H9 (cell line): ENCODE data around the gene KLHL22. TPM values are rescaled to one million over a fixed set of nuclear protein-coding genes. Genes with fewer than 3 reads are reported as not detected.
A peak's percentile ranks its signal among the peaks of the same experiment; 100 is the strongest.

Experiments
- DNase-seq: peaks from one replicate; pipeline ENCODE4 v3.0.0-alpha.2; 2017
- H2AFZ ChIP-seq: one replicate; pipeline ENCODE4 v1.6.1; 2013; ENCODE audit warnings: mild to moderate bottlenecking, low read length, control low read depth, moderate library complexity
- H2AK5ac ChIP-seq: 2 replicates; pipeline ENCODE4 v1.6.1; 2013; ENCODE audit warnings: low read length, control low read depth, mixed read lengths; ENCODE audit not compliant: insufficient read length
- H2BK120ac ChIP-seq: one replicate; pipeline ENCODE4 v1.6.1; 2013; ENCODE audit warnings: low read depth, mild to moderate bottlenecking, low read length, control low read depth, inconsistent platforms; ENCODE audit not compliant: poor library complexity, severe bottlenecking
- H2BK12ac ChIP-seq: 2 replicates; pipeline ENCODE4 v1.6.1; 2013; ENCODE audit warnings: low read length, control low read depth, mixed read lengths, low read depth; ENCODE audit not compliant: insufficient read length
- H2BK15ac ChIP-seq: 2 replicates; pipeline ENCODE4 v1.6.1; 2013; ENCODE audit warnings: low read depth, low read length, control low read depth
- H2BK20ac ChIP-seq: one replicate; pipeline ENCODE4 v1.6.1; 2013; ENCODE audit warnings: low read depth, mild to moderate bottlenecking, low read length, control low read depth, inconsistent platforms; ENCODE audit not compliant: poor library complexity, severe bottlenecking
- H2BK5ac ChIP-seq: 2 replicates; pipeline ENCODE4 v1.6.1; 2013; ENCODE audit warnings: low read length, control low read depth, mixed read lengths; ENCODE audit not compliant: insufficient read length
- H3K14ac ChIP-seq: 2 replicates; pipeline ENCODE4 v1.6.1; 2013; ENCODE audit warnings: low read length, control low read depth; ENCODE audit not compliant: insufficient read depth
- H3K18ac ChIP-seq: 2 replicates; pipeline ENCODE4 v1.6.1; 2013; ENCODE audit warnings: low read depth, mild to moderate bottlenecking, mixed read lengths, low read length, control low read depth; ENCODE audit not compliant: insufficient read length
- H3K23ac ChIP-seq: 2 replicates; pipeline ENCODE4 v1.6.1; 2013; ENCODE audit warnings: low read length, control low read depth, mixed read lengths, low read depth; ENCODE audit not compliant: insufficient read length
- H3K23me2 ChIP-seq: 2 replicates; pipeline ENCODE4 v1.6.1; 2013; ENCODE audit warnings: low read depth, mild to moderate bottlenecking, mixed read lengths, low read length, control low read depth; ENCODE audit not compliant: insufficient read length, poor library complexity, severe bottlenecking
- H3K27ac ChIP-seq: 2 replicates; pipeline ENCODE4 v1.5.1; 2013; ENCODE audit warnings: low read length, control low read depth, mixed read lengths, low read depth; ENCODE audit not compliant: insufficient read length
- H3K27me3 ChIP-seq: 2 replicates; pipeline ENCODE4 v1.6.1; 2013; ENCODE audit warnings: low read length, control low read depth, inconsistent platforms; ENCODE audit not compliant: insufficient read depth
- H3K4ac ChIP-seq: 2 replicates; pipeline ENCODE4 v1.6.1; 2013; ENCODE audit warnings: low read depth, mild to moderate bottlenecking, control low read depth, inconsistent platforms, low read length, moderate library complexity
- H3K4me1 ChIP-seq: 2 replicates; pipeline ENCODE4 v1.6.1; 2013; ENCODE audit warnings: low read length, control low read depth, inconsistent platforms; ENCODE audit not compliant: insufficient read depth
- H3K4me2 ChIP-seq: 2 replicates; pipeline ENCODE4 v1.6.1; 2013; ENCODE audit warnings: low read length, control low read depth, mixed read lengths; ENCODE audit not compliant: insufficient read length, insufficient read depth
- H3K56ac ChIP-seq: 2 replicates; pipeline ENCODE4 v1.6.1; 2013; ENCODE audit warnings: low read depth, mild to moderate bottlenecking, mixed read lengths, low read length, control low read depth; ENCODE audit not compliant: insufficient read length
- H3K79me1 ChIP-seq: 2 replicates; pipeline ENCODE4 v1.6.1; 2013; ENCODE audit warnings: low read depth, mild to moderate bottlenecking, moderate library complexity, low read length, control low read depth, inconsistent platforms; ENCODE audit not compliant: insufficient read depth, poor library complexity, severe bottlenecking
- H3K79me2 ChIP-seq: 2 replicates; pipeline ENCODE4 v1.6.1; 2013; ENCODE audit warnings: low read length, control low read depth, inconsistent platforms; ENCODE audit not compliant: insufficient read depth
- H3K9ac ChIP-seq: 2 replicates; pipeline ENCODE4 v1.6.1; 2013; ENCODE audit warnings: low read length, control low read depth, mixed read lengths; ENCODE audit not compliant: insufficient read length; ENCODE audit errors: extremely low read depth
- H3K9me3 ChIP-seq: one replicate; pipeline ENCODE4 v1.6.1; 2013; ENCODE audit warnings: low read depth, low read length, inconsistent platforms; ENCODE audit not compliant: control insufficient read depth
- H3T11ph ChIP-seq: one replicate; pipeline ENCODE4 v1.6.1; 2013; ENCODE audit warnings: mild to moderate bottlenecking, low read length, control low read depth, inconsistent platforms
- H4K20me1 ChIP-seq: one replicate; pipeline ENCODE4 v1.6.1; 2013; ENCODE audit not compliant: control insufficient read depth, insufficient read length, insufficient read depth
- H4K5ac ChIP-seq: 2 replicates; pipeline ENCODE4 v1.6.1; 2013; ENCODE audit warnings: low read depth, mild to moderate bottlenecking, mixed read lengths, low read length, control low read depth; ENCODE audit not compliant: insufficient read length
- H4K8ac ChIP-seq: replicated peaks from 2 replicates; pipeline ENCODE4 v1.6.1; 2013; ENCODE audit warnings: low read length, control low read depth, mixed read lengths, low read depth; ENCODE audit not compliant: insufficient read length
- H4K91ac ChIP-seq: 2 replicates; pipeline ENCODE4 v1.6.1; 2013; ENCODE audit warnings: low read depth, mild to moderate bottlenecking, moderate library complexity, mixed read lengths, low read length, control low read depth; ENCODE audit not compliant: insufficient read length
- H3K27ac Mint-ChIP-seq, 3 experiments: 2 replicates in 2 of 3; 3 replicates in 1 of 3; pipeline ENCODE4 v1.8.0; 2020 to 2021; ENCODE audit warnings: mixed read lengths in 3 of 3, mild to moderate bottlenecking in 1 of 3, moderate library complexity in 1 of 3
- H3K27me3 Mint-ChIP-seq: 2 replicates; pipeline ENCODE4 v1.8.0; 2021; ENCODE audit warnings: low read depth, mild to moderate bottlenecking, moderate library complexity, mixed read lengths
- H3K36me3 Mint-ChIP-seq, 3 experiments: 2 replicates in 2 of 3; 3 replicates in 1 of 3; pipeline ENCODE4 v1.8.0; 2020 to 2021; ENCODE audit warnings: low read depth in 3 of 3, mixed read lengths in 3 of 3; ENCODE audit not compliant: insufficient read depth in 1 of 3
- H3K4me1 Mint-ChIP-seq, 2 experiments: 2 replicates each; pipeline ENCODE4 v1.8.0; 2020; ENCODE audit warnings: mixed read lengths in 2 of 2
- H3K4me3 Mint-ChIP-seq, 2 experiments: 2 replicates in 1 of 2; 3 replicates in 1 of 2; pipeline ENCODE4 v1.8.0; 2020 to 2021; ENCODE audit warnings: mild to moderate bottlenecking in 2 of 2, mixed read lengths in 2 of 2, moderate library complexity in 1 of 2
- H3K9me3 Mint-ChIP-seq, 2 experiments: 2 replicates in 1 of 2; 3 replicates in 1 of 2; pipeline ENCODE4 v1.8.0; 2020; ENCODE audit warnings: mild to moderate bottlenecking in 2 of 2, mixed read lengths in 2 of 2, moderate library complexity in 1 of 2
- CTCF ChIP-seq: fragments of 200-600 bp; sonication (generic); conservative IDR thresholded peaks from 3 replicates; pipeline ENCODE4 v1.8.0; 2021; ENCODE audit warnings: antibody characterized with exemption, mild to moderate bottlenecking
- WGBS: extraction: QIAGEN DNeasy Blood & Tissue Kit; methylation state at CpG from one replicate; pipeline ENCODE4 v1.1.7; 2013; ENCODE audit warnings: missing lambda C conversion rate, low lambda C conversion rate, mixed read lengths; ENCODE audit not compliant: insufficient read length; ENCODE audit errors: extremely low coverage; 5-methylcytosine and 5-hydroxymethylcytosine counted together
- total RNA-seq: library from RNA; stranded (reverse); gene quantifications from 2 replicates; pipeline ENCODE4 v1.2.1, GENCODE V29; 2021

Gene KLHL22
- total RNA-seq, 1 experiment from 2014 or later: 11.9 TPM

GRCh38 chr22:20530368-20531153 is 35.0 kb upstream of the KLHL22 start:
- Histone ChIP-seq H3K18ac (no peak overlapping the region), H3K79me2 (no peaks in the 10 kb centered on the region; the same call in 1 of the 2 replicates), H2BK120ac (no peak overlapping the region), H2BK15ac (no peak overlapping the region), H2BK12ac (no peak overlapping the region), H3K23me2 (no peaks in the 10 kb centered on the region), H3K27me3 (no peaks in the 10 kb centered on the region), H4K91ac (no peak overlapping the region), H3K4ac (no peak overlapping the region), H4K20me1 (no peaks in the 10 kb centered on the region), H3K79me1 (peaks cover 10% of the 10 kb centered on the region), H3K4me1 (no peaks in the 10 kb centered on the region; the same call in 1 of the 2 replicates), H3K9ac (no peak overlapping the region), H3K4me2 (no peak overlapping the region), H2AK5ac (no peak overlapping the region), H3K9me3 (no peaks in the 10 kb centered on the region), H2AFZ (no peak overlapping the region), H2BK5ac (no peak overlapping the region), H3T11ph (no peak overlapping the region), H2BK20ac (no peak overlapping the region), H3K56ac (no peak overlapping the region), H3K23ac (no peak overlapping the region), H4K8ac (no peak overlapping the region), H3K14ac (no peak overlapping the region), H4K5ac (no peak overlapping the region), H3K27ac (no peak overlapping the region)
- H3K4me1 Mint-ChIP-seq: peaks cover 31 to 32% of the 10 kb centered on the region in 2 experiments
- no peak overlapping the region; a peak in 1 of 5 replicates for H3K4me3 Mint-ChIP-seq
- H3K9me3 Mint-ChIP-seq: peaks cover 5 to 8% of the 10 kb centered on the region in 2 experiments
- H3K27ac Mint-ChIP-seq: peak overlapping the region; percentile 72 to 92 (median 87); a peak in 5 of 7 replicates
- DNase-seq: no peak
- no CpG with 5 or more reads among the region's 15 CpGs for WGBS
- no peaks in the 10 kb centered on the region for H3K27me3 Mint-ChIP-seq
- TF ChIP-seq CTCF: no peak; the same call in 2 of the 3 replicates
- H3K36me3 Mint-ChIP-seq: peaks cover 17 to 32% (median 18%) of the 10 kb centered on the region in 3 experiments
